ENCODE measurements around the gene CIZ1. TPM values are rescaled to one million over a fixed set of nuclear protein-coding genes. Genes with fewer than 3 reads are reported as not detected.

The CIZ1 gene
- total and polyA plus RNA-seq, 2 of the 13 experiments (the other 11 are each of a cell fraction or from before 2014, with no cell fraction given), result 30.6 to 50.3 TPM

GRCh38 chr9:128127990-128128835, 63.2 kb downstream of the CIZ1 start (continued):
- no peak; the same call in 1 of the 2 replicates for TF ChIP-seq ZNF343 (CRISPR knock-in tag; IDR thresholded peaks at IDR 0.05)
- TF ChIP-seq ZNF234 (CRISPR knock-in tag; conservative IDR thresholded peaks at IDR 0.05), result no peak
- TF ChIP-seq ZKSCAN5 (CRISPR knock-in tag; IDR thresholded peaks at IDR 0.05), result no peak
- TF ChIP-seq ZNF18 (CRISPR knock-in tag; IDR thresholded peaks at IDR 0.05; ENCODE audit: insufficient replicate concordance), result no peak
- TF ChIP-seq ATF5 (CRISPR knock-in tag; IDR thresholded peaks at IDR 0.05; ENCODE audit: low read depth), result no peak
- TF ChIP-seq ZNF597 (CRISPR knock-in tag; IDR thresholded peaks at IDR 0.05), result no peak
- peak; percentile 63; the same call in 1 of the 2 replicates for TF ChIP-seq ZNF816 (CRISPR knock-in tag; IDR thresholded peaks at IDR 0.05; ENCODE audit: borderline replicate concordance)
- TF ChIP-seq ZNF407 (CRISPR knock-in tag; IDR thresholded peaks at IDR 0.05; ENCODE audit: not compliant biosample characterization), result peak; percentile 7
- TF ChIP-seq ZNF460 (CRISPR knock-in tag; IDR thresholded peaks at IDR 0.05; ENCODE audit: borderline replicate concordance), result no peak
- TF ChIP-seq MEIS2 (CRISPR knock-in tag; IDR thresholded peaks at IDR 0.05), result peak; percentile 38; the same call in 1 of the 2 replicates
- peak; percentile 41; the same call in 1 of the 2 replicates for TF ChIP-seq NR2F2 (IDR thresholded peaks at IDR 0.05; ENCODE audit: borderline replicate concordance, low read depth)

All from HepG2 (cell line).